K562 (cell line): ENCODE data around the gene TPRG1L. TPM values are rescaled to one million over a fixed set of nuclear protein-coding genes. Genes with fewer than 3 reads are reported as not detected.

Experiments
- ATAC-seq: fragments of 200-7000 bp; cut with Tn5 transposase; 3 replicates; pipeline ENCODE4 v1.9.1; 2020; ENCODE audit warnings: moderate library complexity
- BruUV-seq: library from RNA; stranded (reverse); fragments of 400-500 nt; replicated peaks from 2 replicates; lab custom pipeline; 2021; lab: Mats Ljungman, UMichigan
- CTCF ChIA-PET: fragments of 300-600 bp; formaldehyde crosslinking; extraction: SDS; loops from one replicate; lab custom pipeline; 2021; ENCODE audit warnings: low intra/inter-chr PET ratio; lab: Yijun Ruan, JAX
- POLR2A ChIA-PET: fragments of 300-600, 350-650 bp; sonication (Branson Sonifier 250); formaldehyde crosslinking; extraction: SDS; loops from one replicate; lab custom pipeline; 2021; ENCODE audit warnings: antibody characterized with exemption, inconsistent platforms; lab: Yijun Ruan, JAX
- DNase-seq, 4 experiments: peaks; one replicate each; pipeline versions ENCODE4 v3.0.0 to v3.0.0-alpha.2; 2011 to 2018; ENCODE audit warnings: low spot score in 3 of 4, mixed read lengths in 3 of 4; ENCODE audit errors: extremely low read depth in 1 of 4
- FAIRE-seq: peaks from 2 replicates; lab custom pipeline; 2011; peaks lifted over from hg19 to GRCh38; lab: Jason Lieb, UNC
- H2AFZ ChIP-seq: 2 replicates; pipeline ENCODE4 v1.6.0; 2011; ENCODE audit warnings: low read depth, low read length, control low read depth, inconsistent platforms
- H3K27ac ChIP-seq: fragments of 200-600 bp; 3 replicates; pipeline ENCODE4 v1.8.0; 2011; ENCODE audit warnings: low read depth, mild to moderate bottlenecking, control low read depth, inconsistent platforms, low read length, moderate library complexity, mixed read lengths; ENCODE audit errors: extremely low read depth
- H3K27me3 ChIP-seq, 2 experiments: fragments of 300-600 bp in 1 of 2; 2 replicates in 1 of 2; 3 replicates in 1 of 2; pipeline versions ENCODE4 v1.6.0 to v1.8.0; 2011; ENCODE audit warnings: inconsistent platforms in 2 of 2, low read length in 2 of 2, mild to moderate bottlenecking in 1 of 2, mixed read lengths in 1 of 2, moderate library complexity in 1 of 2; ENCODE audit not compliant: control insufficient read depth in 2 of 2, insufficient read depth in 2 of 2
- H3K36me3 ChIP-seq: fragments of 300-600 bp; 3 replicates; pipeline ENCODE4 v1.8.0; 2011; ENCODE audit warnings: mild to moderate bottlenecking, low read length, inconsistent platforms; ENCODE audit not compliant: control insufficient read depth, insufficient read depth
- H3K4me1 ChIP-seq, 2 experiments: fragments of 200-600 bp in 1 of 2; replicated peaks in 1 of 2; 2 replicates in 1 of 2; 3 replicates in 1 of 2; pipeline versions ENCODE4 v1.5.1 to v1.8.0; 2011; ENCODE audit warnings: inconsistent platforms in 2 of 2, low read length in 2 of 2, mild to moderate bottlenecking in 1 of 2, mixed read lengths in 1 of 2, moderate library complexity in 1 of 2; ENCODE audit not compliant: control insufficient read depth in 2 of 2, insufficient read depth in 2 of 2
- H3K4me2 ChIP-seq: 2 replicates; pipeline ENCODE4 v1.6.1; 2011; ENCODE audit warnings: low read length, control low read depth, inconsistent platforms, mixed read lengths; ENCODE audit not compliant: insufficient read depth
- H3K4me3 ChIP-seq: fragments of 200-600 bp; sonication (generic), shearing (Covaris generic); 2 replicates; pipeline ENCODE4 v1.5.1; 2016; ENCODE audit warnings: control low read depth, inconsistent platforms
- H3K79me2 ChIP-seq: fragments of 200-600 bp; 3 replicates; pipeline ENCODE4 v1.8.0; 2011; ENCODE audit warnings: low read length, inconsistent platforms; ENCODE audit not compliant: control insufficient read depth, insufficient read depth
- H3K9ac ChIP-seq, 2 experiments: 2 replicates each; pipeline versions ENCODE4 v1.6.0 to v1.6.1; 2011; ENCODE audit warnings: low read depth in 2 of 2, low read length in 2 of 2, control low read depth in 1 of 2, inconsistent platforms in 1 of 2, mild to moderate bottlenecking in 1 of 2, mixed read lengths in 1 of 2; ENCODE audit not compliant: insufficient read depth in 1 of 2
- H3K9me1 ChIP-seq: one replicate; pipeline ENCODE4 v1.6.0; 2011; ENCODE audit warnings: inconsistent platforms, mild to moderate bottlenecking, low read length, moderate library complexity; ENCODE audit not compliant: control insufficient read depth, insufficient read depth
- H3K9me3 ChIP-seq: replicated peaks from 2 replicates; pipeline ENCODE4 v1.5.1; 2011; ENCODE audit warnings: low read depth, low read length, inconsistent platforms; ENCODE audit not compliant: control insufficient read depth, insufficient read depth
- H4K20me1 ChIP-seq: replicated peaks from 2 replicates; pipeline ENCODE4 v1.6.1; 2011; ENCODE audit warnings: low read length, inconsistent platforms, mixed read lengths; ENCODE audit not compliant: control insufficient read depth, insufficient read depth
- CHD1 ChIP-seq: fragments of 200-600 bp; sonication (generic); IDR thresholded peaks from one replicate; pipeline ENCODE4 v1.6.1; 2012; ENCODE audit warnings: mild to moderate bottlenecking, moderate library complexity, low read length, inconsistent platforms
- CTCFL ChIP-seq: IDR thresholded peaks from 2 replicates; pipeline ENCODE4 v1.6.1; 2011; ENCODE audit warnings: borderline replicate concordance, low read depth, mild to moderate bottlenecking, moderate library complexity, low read length; ENCODE audit not compliant: insufficient read depth, poor library complexity, severe bottlenecking
- E2F1 ChIP-seq: sonication (generic); formaldehyde crosslinking; IDR thresholded peaks from 2 replicates; pipeline ENCODE4 v1.8.1; 2023; ENCODE audit warnings: mild to moderate bottlenecking, missing genetic modification reagents, moderate library complexity
- EHMT2 ChIP-seq: fragments of 450-650 bp; IDR thresholded peaks from 2 replicates; pipeline ENCODE4 v1.6.1; 2018; ENCODE audit warnings: antibody characterized with exemption
- ETV6 ChIP-seq, 3 experiments: fragments of 150-350 bp in 1 of 3; sonication (generic) in 1 of 3; formaldehyde crosslinking in 1 of 3; IDR thresholded peaks; 2 replicates each; pipeline versions ENCODE4 v1.6.1 to v1.8.0; 2014 to 2022; ENCODE audit warnings: borderline replicate concordance in 2 of 3, low read depth in 2 of 3, antibody characterized with exemption in 1 of 3, low read length in 1 of 3, mild to moderate bottlenecking in 1 of 3, missing genetic modification reagents in 1 of 3
- IRF9 ChIP-seq: fragments of 450-650 bp; IDR thresholded peaks from 2 replicates; pipeline ENCODE4 v1.6.1; 2016; ENCODE audit warnings: missing biosample characterization, missing genetic modification characterization
- LEF1 ChIP-seq: fragments of 450-650 bp; IDR thresholded peaks from 2 replicates; pipeline ENCODE4 v1.6.1; 2016; ENCODE audit warnings: mild to moderate bottlenecking
- MITF ChIP-seq: IDR thresholded peaks from 2 replicates; pipeline ENCODE4 v1.6.1; 2014; ENCODE audit warnings: antibody characterized with exemption
- MYBL2 ChIP-seq, 2 experiments: fragments of 450-650 bp in 1 of 2; sonication (generic) in 1 of 2; formaldehyde crosslinking in 1 of 2; IDR thresholded peaks; 2 replicates each; pipeline versions ENCODE4 v1.6.1 to v1.8.1; 2017 to 2022; ENCODE audit warnings: borderline replicate concordance in 1 of 2, inconsistent platforms in 1 of 2, low read depth in 1 of 2, mild to moderate bottlenecking in 1 of 2, missing genetic modification reagents in 1 of 2, moderate library complexity in 1 of 2
- POLR3A ChIP-seq: IDR thresholded peaks from 2 replicates; pipeline ENCODE4 v1.6.1; 2011; ENCODE audit warnings: borderline replicate concordance, mild to moderate bottlenecking, moderate library complexity; ENCODE audit not compliant: insufficient read length, insufficient read depth; ENCODE audit errors: extremely low read depth
- SRSF1 ChIP-seq: fragments of 200-400 bp; formaldehyde crosslinking; IDR thresholded peaks from 2 replicates; pipeline ENCODE4 v1.6.1; 2017; ENCODE audit warnings: mild to moderate bottlenecking, low read depth, low read length, moderate library complexity
- TAL1 ChIP-seq: fragments of 450-650 bp; IDR thresholded peaks from 2 replicates; pipeline ENCODE4 v1.6.1; 2016; ENCODE audit warnings: mild to moderate bottlenecking
- TCF7 ChIP-seq: sonication (generic); IDR thresholded peaks from 2 replicates; pipeline ENCODE4 v1.6.1; 2016; ENCODE audit warnings: antibody characterized with exemption, borderline replicate concordance
- ZKSCAN3 ChIP-seq: fragments of 250-450 bp; sonication (Bioruptor Pico); IDR thresholded peaks from 2 replicates; pipeline ENCODE4 v1.4.0; 2020
- ZNF282 ChIP-seq: sonication (generic); formaldehyde crosslinking; IDR thresholded peaks from 2 replicates; pipeline ENCODE4 v1.8.1; 2023; ENCODE audit warnings: missing genetic modification reagents
- ZNF77 ChIP-seq: fragments of 250-450 bp; sonication (Bioruptor Pico); IDR thresholded peaks from 2 replicates; pipeline ENCODE4 v1.5.0; 2020
- WGBS: fragments of 100-300 bp; shearing (Covaris generic); methylation state at CpG from one replicate; pipeline ENCODE4 v1.1.6; 2016; ENCODE audit warnings: low coverage, mixed read lengths; ENCODE audit not compliant: insufficient coverage; ENCODE audit errors: missing lambda C conversion rate; 5-methylcytosine and 5-hydroxymethylcytosine counted together
- in situ Hi-C: fragments of 300-500 bp; cut with MboI; formaldehyde crosslinking; loops from 4 replicates; pipeline ENCODE4 v1.15.0; 2018; ENCODE audit warnings: inconsistent platforms, mixed read lengths
- intact Hi-C: fragments of 100-400 bp; cut with micrococcal nuclease; formaldehyde crosslinking; loops from 2 replicates; pipeline ENCODE4 v1.14.2; 2022
- polyA plus RNA-seq, 8 experiments: library from polyadenylated mRNA; depleted of rRNA in 4 of 8; stranded (reverse) in 5 of 8; unstranded in 3 of 8; fragments of >200 nt; fragmentation: Nextera tagmentation in 2 of 8; fragmentation: Illumina TruSeq in 1 of 8; extraction: Ambion mirVana in 2 of 8; extraction: Trizol in 1 of 8; gene quantifications; 2 replicates each; pipeline versions ENCODE4 v1.2.1 to v1.2.3, GENCODE V29; 2011 to 2014; ENCODE audit warnings: inconsistent platforms in 1 of 8, missing spikeins in 1 of 8
- total RNA-seq, 7 experiments: library from RNA; depleted of rRNA in 6 of 7; stranded (reverse); fragments of >200 nt in 6 of 7; fragmentation: Illumina TruSeq in 2 of 7; extraction: Trizol in 2 of 7; gene quantifications; 2 replicates each; pipeline versions ENCODE4 v1.2.1 to v1.2.3, GENCODE V29; 2011 to 2021; ENCODE audit warnings: low replicate concordance in 1 of 7

Gene TPRG1L
- total and polyA plus RNA-seq, 9 of the 15 experiments (the other 6 are each of a cell fraction or from before 2014, with no cell fraction given) = 1.6 to 11.0 (median 6.2) TPM

- 16% methylated on average over 14 of the region's 14 CpGs for WGBS
- Histone ChIP-seq H3K27ac (no peak overlapping the region), H3K9me1 (no peaks in the 10 kb centered on the region), H4K20me1 (peaks cover 8% of the 10 kb centered on the region; the same call in 1 of the 2 replicates), H2AFZ (no peak overlapping the region), H3K36me3 (no peaks in the 10 kb centered on the region), H3K27me3 (peaks cover 11 to 44% of the 10 kb centered on the region in 2 experiments), H3K4me1 (peaks cover 3 to 18% of the 10 kb centered on the region in 2 experiments; a peak in 3 of 5 replicates), H3K4me2 (no peak overlapping the region), H3K9ac (no peak overlapping the region), H3K79me2 (no peaks in the 10 kb centered on the region), H3K4me3 (no peak overlapping the region), H3K9me3 (no peaks in the 10 kb centered on the region)
- TF ChIP-seq CTCFL = no peak
- TF ChIP-seq SRSF1 = no peak
- no peak for TF ChIP-seq MYBL2 (IDR thresholded peaks at IDR 0.05; ENCODE audit: low read depth)
- no peak for TF ChIP-seq MYBL2 (CRISPR knock-in tag; IDR thresholded peaks at IDR 0.05; ENCODE audit: borderline replicate concordance)
- no peak for TF ChIP-seq ZKSCAN3 (CRISPR knock-in tag)
- no peak for TF ChIP-seq E2F1 (CRISPR knock-in tag)
- TF ChIP-seq TAL1 = no peak
- no peak for TF ChIP-seq ZNF77 (CRISPR knock-in tag)
- no peak for TF ChIP-seq ZNF282 (CRISPR knock-in tag)
- TF ChIP-seq POLR3A = no peak
- no peak for TF ChIP-seq EHMT2
- TF ChIP-seq IRF9 (tag) = no peak
- TF ChIP-seq CHD1 = no peak
- TF ChIP-seq LEF1 = no peak
- TF ChIP-seq ETV6 (IDR thresholded peaks at IDR 0.05; ENCODE audit: borderline replicate concordance in 1 of 2, low read depth in 2 of 2, low read length in 1 of 2) = no peak
- no peak for TF ChIP-seq ETV6 (CRISPR knock-in tag; IDR thresholded peaks at IDR 0.05; ENCODE audit: borderline replicate concordance)
- no peak for TF ChIP-seq TCF7
- no peak for TF ChIP-seq MITF
- no TSS peak for BruUV-seq
- FAIRE-seq (no peak), DNase-seq (peak in 1 of 4 experiments; percentile 10), ATAC-seq (no peak)
- intact Hi-C loops = no loop called here
- ChIA-PET POLR2A (interaction anchor here (0.9 to 1.6 kb wide), 2 partner anchors 11 to 17 kb away, joined by 3 to 5 read pairs; no protein-coding TSS in a partner anchor), CTCF (no interaction called here)
- in situ Hi-C loops = no loop called here
Observed at GRCh38 chr1:3663999-3664699, 39.3 kb downstream of the TPRG1L start.
